IMR-90 (cell line): ENCODE data around the gene RBFOX1. TPM values are rescaled to one million over a fixed set of nuclear protein-coding genes. Genes with fewer than 3 reads are reported as not detected.

ENCODE experiments used
- ATAC-seq: fragments of 200-7000 bp; cut with Tn5 transposase; 2 replicates; pipeline ENCODE4 v1.9.1; 2020; ENCODE audit warnings: low read depth, mild to moderate bottlenecking, moderate library complexity
- BruUV-seq: library from RNA; stranded (reverse); fragments of 400-500 nt; replicated peaks from 2 replicates; lab custom pipeline; 2021; lab: Mats Ljungman, UMichigan
- CTCF ChIA-PET: fragments of 300-600 bp; formaldehyde crosslinking; extraction: SDS; loops from one replicate; lab custom pipeline; 2021; ENCODE audit warnings: antibody characterized with exemption; lab: Yijun Ruan, JAX
- POLR2A ChIA-PET: fragments of 300-600 bp; sonication (Branson Sonifier 250); formaldehyde crosslinking; loops from one replicate; lab custom pipeline; 2022; ENCODE audit warnings: antibody characterized with exemption; ENCODE audit not compliant: unreplicated experiment; lab: Charles Lee
- DNase-seq: peaks from one replicate; pipeline ENCODE4 v3.0.0; 2013
- H2AFZ ChIP-seq: replicated peaks from 2 replicates; pipeline ENCODE3; 2013; ENCODE audit warnings: low read length, mild to moderate bottlenecking; ENCODE audit not compliant: poor library complexity
- H2AK5ac ChIP-seq: 2 replicates; pipeline ENCODE4 v1.6.1; 2013; ENCODE audit warnings: low read depth, low read length, inconsistent platforms
- H2AK9ac ChIP-seq: replicated peaks from 2 replicates; pipeline ENCODE3; 2013; ENCODE audit warnings: mild to moderate bottlenecking, low read depth, low read length, moderate library complexity; ENCODE audit not compliant: poor library complexity
- H2BK120ac ChIP-seq: 2 replicates; pipeline ENCODE4 v1.6.1; 2013; ENCODE audit warnings: low read depth, low read length, inconsistent platforms
- H2BK15ac ChIP-seq: 3 replicates; pipeline ENCODE4 v1.6.1; 2013; ENCODE audit warnings: low read depth, low read length, inconsistent platforms
- H2BK20ac ChIP-seq: 2 replicates; pipeline ENCODE4 v1.6.1; 2013; ENCODE audit warnings: low read depth, mild to moderate bottlenecking, inconsistent platforms, low read length, moderate library complexity
- H2BK5ac ChIP-seq: 2 replicates; pipeline ENCODE4 v1.6.1; 2013; ENCODE audit warnings: mild to moderate bottlenecking, low read depth, low read length, inconsistent platforms; ENCODE audit not compliant: poor library complexity, severe bottlenecking
- H3K14ac ChIP-seq: replicated peaks from 2 replicates; pipeline ENCODE4 v1.6.1; 2013; ENCODE audit warnings: low read depth, low read length, inconsistent platforms
- H3K18ac ChIP-seq: 2 replicates; pipeline ENCODE4 v1.6.1; 2013; ENCODE audit warnings: low read depth, low read length, control low read depth
- H3K23ac ChIP-seq: 2 replicates; pipeline ENCODE4 v1.6.1; 2013; ENCODE audit warnings: low read depth, low read length, inconsistent platforms
- H3K27ac ChIP-seq: 2 replicates; pipeline ENCODE4 v1.5.1; 2013; ENCODE audit warnings: mild to moderate bottlenecking, control low read depth, low read length; ENCODE audit not compliant: insufficient read depth
- H3K27me3 ChIP-seq: 2 replicates; pipeline ENCODE4 v1.6.1; 2013; ENCODE audit warnings: low read length; ENCODE audit not compliant: control insufficient read depth, insufficient read depth
- H3K36me3 ChIP-seq: 2 replicates; pipeline ENCODE4 v1.6.1; 2013; ENCODE audit warnings: low read length, mixed read lengths; ENCODE audit not compliant: control insufficient read depth, insufficient read depth
- H3K4ac ChIP-seq: 2 replicates; pipeline ENCODE4 v1.6.1; 2013; ENCODE audit warnings: low read depth, low read length, inconsistent platforms
- H3K4me1 ChIP-seq: 2 replicates; pipeline ENCODE4 v1.6.1; 2013; ENCODE audit warnings: low read length, mixed read lengths; ENCODE audit not compliant: control insufficient read depth, insufficient read depth
- H3K4me2 ChIP-seq: 2 replicates; pipeline ENCODE4 v1.6.1; 2013; ENCODE audit warnings: low read depth, mild to moderate bottlenecking, control low read depth, low read length, moderate library complexity
- H3K4me3 ChIP-seq: 2 replicates; pipeline ENCODE4 v1.5.1; 2013; ENCODE audit warnings: low read depth, mild to moderate bottlenecking, control low read depth, low read length, moderate library complexity; ENCODE audit not compliant: insufficient read depth
- H3K56ac ChIP-seq: 2 replicates; pipeline ENCODE4 v1.6.1; 2013; ENCODE audit warnings: low read length, inconsistent platforms; ENCODE audit not compliant: insufficient read depth; ENCODE audit errors: extremely low read depth
- H3K79me1 ChIP-seq, 2 experiments: 2 replicates each; pipeline ENCODE4 v1.6.1; 2013; ENCODE audit warnings: low read length in 2 of 2, inconsistent platforms in 1 of 2, low read depth in 1 of 2
- H3K9ac ChIP-seq: 2 replicates; pipeline ENCODE4 v1.6.1; 2013; ENCODE audit warnings: low read depth, low read length, control low read depth
- H3K9me1 ChIP-seq: 2 replicates; pipeline ENCODE4 v1.6.1; 2013; ENCODE audit warnings: low read length, inconsistent platforms; ENCODE audit not compliant: insufficient read depth
- H3K9me3 ChIP-seq: 2 replicates; pipeline ENCODE4 v1.6.1; 2013; ENCODE audit warnings: low read length; ENCODE audit not compliant: control insufficient read depth, insufficient read depth
- H4K20me1 ChIP-seq: 2 replicates; pipeline ENCODE4 v1.6.1; 2013; ENCODE audit warnings: low read length, inconsistent platforms; ENCODE audit not compliant: insufficient read depth
- H4K5ac ChIP-seq: 2 replicates; pipeline ENCODE4 v1.6.1; 2013; ENCODE audit warnings: mild to moderate bottlenecking, low read depth, low read length, control low read depth
- H4K8ac ChIP-seq, 2 experiments: 2 replicates each; pipeline ENCODE4 v1.6.1; 2013; ENCODE audit warnings: low read depth in 2 of 2, low read length in 2 of 2, control low read depth in 1 of 2, inconsistent platforms in 1 of 2
- H4K91ac ChIP-seq: 2 replicates; pipeline ENCODE4 v1.6.1; 2013; ENCODE audit warnings: low read depth, low read length, inconsistent platforms; ENCODE audit not compliant: insufficient read depth
- BHLHE40 ChIP-seq: fragments of 150-350 bp; IDR thresholded peaks from 2 replicates; pipeline ENCODE4 v1.6.1; 2016; ENCODE audit warnings: mild to moderate bottlenecking, low read depth, low read length
- CEBPB ChIP-seq: IDR thresholded peaks from 2 replicates; pipeline ENCODE4 v1.6.1; 2012; ENCODE audit warnings: low read depth, low read length, improper control_type of control experiment
- CHD1 ChIP-seq: IDR thresholded peaks from 2 replicates; pipeline ENCODE4 v1.6.1; 2012; ENCODE audit warnings: low read depth, low read length, improper control_type of control experiment
- CTCF ChIP-seq: conservative IDR thresholded peaks from 2 replicates; pipeline ENCODE4 v1.5.1; 2012; ENCODE audit warnings: mild to moderate bottlenecking, low read depth, low read length, improper control_type of control experiment
- MAFK ChIP-seq: IDR thresholded peaks from 2 replicates; pipeline ENCODE4 v1.6.1; 2012; ENCODE audit warnings: low read depth, low read length, improper control_type of control experiment
- MAZ ChIP-seq: IDR thresholded peaks from 2 replicates; pipeline ENCODE4 v1.6.1; 2012; ENCODE audit warnings: low read depth, mild to moderate bottlenecking, low read length, improper control_type of control experiment, moderate library complexity, borderline replicate concordance
- NFE2L2 ChIP-seq: fragments of 150-350 bp; IDR thresholded peaks from 2 replicates; pipeline ENCODE4 v1.6.1; 2016; ENCODE audit warnings: low read depth, mild to moderate bottlenecking, low read length
- RCOR1 ChIP-seq: IDR thresholded peaks from 2 replicates; pipeline ENCODE4 v1.6.1; 2012; ENCODE audit warnings: mild to moderate bottlenecking, low read length, improper control_type of control experiment; ENCODE audit not compliant: insufficient replicate concordance
- RFX5 ChIP-seq: IDR thresholded peaks from 2 replicates; pipeline ENCODE4 v1.8.0; 2012; ENCODE audit warnings: low read depth, mild to moderate bottlenecking, low read length, moderate library complexity
- SMC3 ChIP-seq: fragments of 150-350 bp; IDR thresholded peaks from 2 replicates; pipeline ENCODE4 v1.6.1; 2016; ENCODE audit warnings: low read depth, mild to moderate bottlenecking, antibody characterized with exemption, low read length, moderate library complexity
- WGBS, 2 experiments: methylation state at CpG; one replicate each; pipeline versions ENCODE4 v1.1.5 to v1.1.7; 2013; ENCODE audit warnings: missing lambda C conversion rate in 2 of 2; ENCODE audit not compliant: insufficient read length in 1 of 2; ENCODE audit errors: extremely low coverage in 2 of 2; 5-methylcytosine and 5-hydroxymethylcytosine counted together
- dilution Hi-C: fragments of 300-500 bp; cut with HindIII; formaldehyde crosslinking; loops from one replicate; pipeline ENCODE4 v1.14.3; 2018; ENCODE audit warnings: low sequenced_read_pairs; ENCODE audit not compliant: unreplicated experiment
- in situ Hi-C: fragments of 300-500 bp; cut with MboI; formaldehyde crosslinking; loops from 3 replicates; pipeline ENCODE4 v1.14.3; 2019; ENCODE audit warnings: low sequenced_read_pairs, inconsistent platforms, mixed read lengths
- intact Hi-C: fragments of 100-400 bp; cut with micrococcal nuclease; formaldehyde crosslinking; loops from 2 replicates; pipeline ENCODE4 v1.10.0; 2022
- polyA plus RNA-seq, 3 experiments: library from polyadenylated mRNA; depleted of rRNA; stranded (reverse); fragments of >200 nt; gene quantifications; 2 replicates each; pipeline ENCODE4 v1.2.3, GENCODE V29; 2012; ENCODE audit warnings: low replicate concordance in 1 of 3
- total RNA-seq: library from RNA; depleted of rRNA; stranded (reverse); fragments of >200 nt; gene quantifications from 2 replicates; pipeline ENCODE4 v1.2.3, GENCODE V29; 2012

Gene RBFOX1
- total and polyA plus RNA-seq, 2 of the 4 experiments (the other 2 are of a cell fraction) = not detected

- Histone ChIP-seq H4K20me1 (no peaks in the 10 kb centered on the region), H3K27me3 (no peaks in the 10 kb centered on the region), H3K14ac (no peak overlapping the region), H2AK5ac (no peak overlapping the region), H3K36me3 (no peaks in the 10 kb centered on the region), H4K8ac (no peak overlapping the region), H2BK20ac (no peak overlapping the region), H3K4ac (no peak overlapping the region), H2BK120ac (no peak overlapping the region), H3K18ac (no peak overlapping the region), H4K91ac (no peak overlapping the region), H2AK9ac (no peak overlapping the region), H3K27ac (no peak overlapping the region), H3K56ac (no peak overlapping the region), H3K4me2 (no peak overlapping the region), H3K9me1 (no peaks in the 10 kb centered on the region), H3K23ac (no peak overlapping the region), H4K5ac (no peak overlapping the region), H3K4me3 (no peak overlapping the region), H3K9me3 (peaks cover 18% of the 10 kb centered on the region), H2AFZ (no peak overlapping the region), H2BK5ac (no peak overlapping the region), H3K79me1 (no peaks in the 10 kb centered on the region), H3K4me1 (no peaks in the 10 kb centered on the region), H3K9ac (no peak overlapping the region), H2BK15ac (no peak overlapping the region)
- BruUV-seq = no TSS peak
- no peak for DNase-seq
- ATAC-seq = no peak
- no CpG with 5 or more reads among the region's 9 CpGs for WGBS, 2 experiments
- dilution Hi-C loops (no loop called here), in situ Hi-C loops (no loop called here), intact Hi-C loops (no loop called here)
- ChIA-PET CTCF (no interaction called here), POLR2A (no interaction called here)
- TF ChIP-seq SMC3 (no peak), MAFK (no peak), RCOR1 (no peak), MAZ (no peak), BHLHE40 (no peak), RFX5 (no peak), NFE2L2 (no peak), CTCF (no peak), CHD1 (no peak), CEBPB (no peak)
These were observed 212.6 kb downstream of the RBFOX1 start for GRCh38 chr16:7545251-7545650.
